SK-N-SH treated with all-trans-retinoic acid at 6 μM for 48 hours (cell line): Measurements from ENCODE around the gene PAPPA2.
A peak's percentile ranks its signal among the peaks of the same experiment; 100 is the strongest.

ENCODE experiments used
- ATAC-seq: fragments of 200-7000 bp; cut with Tn5 transposase; 3 replicates; pipeline ENCODE4 v1.9.1; 2020; ENCODE audit warnings: mild to moderate bottlenecking, moderate library complexity
- ARNTL ChIP-seq: fragments of 450-650 bp; formaldehyde crosslinking; IDR thresholded peaks from 2 replicates; pipeline ENCODE4 v1.5.0; 2020; ENCODE audit warnings: low read depth, mild to moderate bottlenecking, moderate library complexity, borderline replicate concordance
- BACH2 ChIP-seq: fragments of 250-450 bp; sonication (Bioruptor Pico); IDR thresholded peaks from 2 replicates; pipeline ENCODE4 v1.9.0; 2021; ENCODE audit warnings: mild to moderate bottlenecking, borderline replicate concordance
- ESRRG ChIP-seq: fragments of 250-450 bp; sonication (Bioruptor Pico); IDR thresholded peaks from 2 replicates; pipeline ENCODE4 v1.6.1; 2021; ENCODE audit warnings: mild to moderate bottlenecking
- GLIS3 ChIP-seq: fragments of 250-450 bp; sonication (Bioruptor Pico); IDR thresholded peaks from 2 replicates; pipeline ENCODE4 v1.5.0; 2020; ENCODE audit warnings: mild to moderate bottlenecking, moderate library complexity
- ISL1 ChIP-seq: fragments of 250-450 bp; sonication (Bioruptor Pico); IDR thresholded peaks from 2 replicates; pipeline ENCODE4 v2.1.2; 2022; ENCODE audit warnings: mild to moderate bottlenecking, moderate library complexity
- PPARA ChIP-seq: fragments of 250-450 bp; sonication (Bioruptor Pico); IDR thresholded peaks from 2 replicates; pipeline ENCODE4 v1.5.0; 2020; ENCODE audit warnings: mild to moderate bottlenecking, borderline replicate concordance
- RARB ChIP-seq: fragments of 250-450 bp; sonication (Bioruptor Pico); IDR thresholded peaks from 2 replicates; pipeline ENCODE4 v1.8.0; 2021; ENCODE audit warnings: mild to moderate bottlenecking, moderate library complexity
- SNAI2 ChIP-seq: fragments of 250-450 bp; sonication (Bioruptor Pico); IDR thresholded peaks from 2 replicates; pipeline ENCODE4 v1.5.0; 2020; ENCODE audit warnings: mild to moderate bottlenecking, moderate library complexity
- TCF4 ChIP-seq: fragments of 250-450 bp; sonication (Bioruptor Pico); IDR thresholded peaks from 2 replicates; pipeline ENCODE4 v1.8.0; 2021; ENCODE audit warnings: mild to moderate bottlenecking, moderate library complexity, borderline replicate concordance
- TOX ChIP-seq: fragments of 250-450 bp; sonication (Bioruptor Pico); IDR thresholded peaks from 2 replicates; pipeline ENCODE4 v1.8.0; 2021; ENCODE audit warnings: mild to moderate bottlenecking, moderate library complexity, borderline replicate concordance
- ZFP3 ChIP-seq: fragments of 250-450 bp; sonication (Bioruptor Pico); IDR thresholded peaks from 2 replicates; pipeline ENCODE4 v1.5.0; 2020; ENCODE audit warnings: mild to moderate bottlenecking, moderate library complexity
- ZFP30 ChIP-seq: fragments of 450-650 bp; formaldehyde crosslinking; IDR thresholded peaks from 2 replicates; pipeline ENCODE4 v1.5.0; 2022; ENCODE audit warnings: mild to moderate bottlenecking, moderate library complexity
- ZNF70 ChIP-seq: fragments of 450-650 bp; formaldehyde crosslinking; IDR thresholded peaks from 2 replicates; pipeline ENCODE4 v1.5.0; 2020; ENCODE audit warnings: mild to moderate bottlenecking, moderate library complexity
- TF ChIP-seq, protein P1 (sequence below): fragments of 250-450 bp; sonication (Bioruptor Pico); IDR thresholded peaks from 2 replicates; pipeline ENCODE4 v1.8.0; 2021; ENCODE audit warnings: low read depth, mild to moderate bottlenecking, moderate library complexity, borderline replicate concordance
- TF ChIP-seq, protein P2 (sequence below): fragments of 250-450 bp; sonication (Bioruptor Pico); IDR thresholded peaks from 2 replicates; pipeline ENCODE4 v1.5.1; 2021; ENCODE audit warnings: mild to moderate bottlenecking, moderate library complexity
- TF ChIP-seq, protein P3 (sequence below): fragments of 250-450 bp; sonication (Bioruptor Pico); IDR thresholded peaks from 2 replicates; pipeline ENCODE4 v1.5.1; 2020; ENCODE audit warnings: low read depth, mild to moderate bottlenecking, moderate library complexity

Gene PAPPA2

DNA sequence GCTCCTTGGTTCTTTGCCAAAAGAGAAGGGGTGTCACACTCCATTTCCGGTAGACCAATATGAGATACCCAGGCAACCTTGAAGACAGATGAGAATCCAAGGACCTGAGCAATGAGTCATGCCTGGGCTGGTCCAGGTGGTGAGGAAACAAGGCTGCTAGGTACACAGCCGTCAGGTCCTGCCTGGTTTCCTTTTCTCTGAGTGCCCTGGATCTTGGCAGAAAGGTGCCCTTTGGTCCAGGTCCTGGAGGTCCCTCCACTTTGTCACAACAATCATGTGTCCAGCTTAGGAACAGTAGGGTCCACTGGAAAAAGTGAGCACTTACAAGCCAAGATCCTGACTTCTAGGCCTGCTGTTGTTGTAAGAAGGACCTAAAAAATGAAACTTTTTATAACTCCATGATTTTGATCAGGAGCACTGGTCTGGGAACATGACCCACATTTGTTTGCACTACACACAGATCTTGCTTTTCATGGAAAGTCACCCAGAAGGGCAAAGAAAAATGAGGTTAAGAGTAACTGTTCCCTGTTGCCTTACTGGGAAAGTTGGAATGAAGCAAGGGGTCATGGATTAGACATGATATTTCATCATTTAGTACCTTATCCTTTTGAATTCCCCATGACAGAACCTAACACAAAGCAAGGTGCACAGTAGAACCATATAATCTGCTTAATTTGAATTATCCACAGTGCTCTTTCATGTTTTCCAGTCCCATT, 94.7 kb downstream of the PAPPA2 start:
- ATAC-seq = no peak
- TF ChIP-seq SNAI2 (CRISPR knock-in tag) (no peak), ARNTL (CRISPR knock-in tag) (no peak), ZFP3 (CRISPR knock-in tag) (no peak), BACH2 (no peak), ZNF70 (CRISPR knock-in tag) (no peak), GLIS3 (no peak)
- TF ChIP-seq, protein P1, sequence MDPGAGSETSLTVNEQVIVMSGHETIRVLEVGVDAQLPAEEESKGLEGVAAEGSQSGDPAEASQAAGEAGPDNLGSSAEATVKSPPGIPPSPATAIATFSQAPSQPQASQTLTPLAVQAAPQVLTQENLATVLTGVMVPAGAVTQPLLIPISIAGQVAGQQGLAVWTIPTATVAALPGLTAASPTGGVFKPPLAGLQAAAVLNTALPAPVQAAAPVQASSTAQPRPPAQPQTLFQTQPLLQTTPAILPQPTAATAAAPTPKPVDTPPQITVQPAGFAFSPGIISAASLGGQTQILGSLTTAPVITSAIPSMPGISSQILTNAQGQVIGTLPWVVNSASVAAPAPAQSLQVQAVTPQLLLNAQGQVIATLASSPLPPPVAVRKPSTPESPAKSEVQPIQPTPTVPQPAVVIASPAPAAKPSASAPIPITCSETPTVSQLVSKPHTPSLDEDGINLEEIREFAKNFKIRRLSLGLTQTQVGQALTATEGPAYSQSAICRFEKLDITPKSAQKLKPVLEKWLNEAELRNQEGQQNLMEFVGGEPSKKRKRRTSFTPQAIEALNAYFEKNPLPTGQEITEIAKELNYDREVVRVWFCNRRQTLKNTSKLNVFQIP (CRISPR knock-in tag) = no peak
- TF ChIP-seq, protein P2, sequence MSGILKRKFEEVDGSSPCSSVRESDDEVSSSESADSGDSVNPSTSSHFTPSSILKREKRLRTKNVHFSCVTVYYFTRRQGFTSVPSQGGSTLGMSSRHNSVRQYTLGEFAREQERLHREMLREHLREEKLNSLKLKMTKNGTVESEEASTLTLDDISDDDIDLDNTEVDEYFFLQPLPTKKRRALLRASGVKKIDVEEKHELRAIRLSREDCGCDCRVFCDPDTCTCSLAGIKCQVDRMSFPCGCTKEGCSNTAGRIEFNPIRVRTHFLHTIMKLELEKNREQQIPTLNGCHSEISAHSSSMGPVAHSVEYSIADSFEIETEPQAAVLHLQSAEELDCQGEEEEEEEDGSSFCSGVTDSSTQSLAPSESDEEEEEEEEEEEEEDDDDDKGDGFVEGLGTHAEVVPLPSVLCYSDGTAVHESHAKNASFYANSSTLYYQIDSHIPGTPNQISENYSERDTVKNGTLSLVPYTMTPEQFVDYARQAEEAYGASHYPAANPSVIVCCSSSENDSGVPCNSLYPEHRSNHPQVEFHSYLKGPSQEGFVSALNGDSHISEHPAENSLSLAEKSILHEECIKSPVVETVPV (CRISPR knock-in tag) = no peak
- TF ChIP-seq, all 23 proteins: peak for 0

DNA sequence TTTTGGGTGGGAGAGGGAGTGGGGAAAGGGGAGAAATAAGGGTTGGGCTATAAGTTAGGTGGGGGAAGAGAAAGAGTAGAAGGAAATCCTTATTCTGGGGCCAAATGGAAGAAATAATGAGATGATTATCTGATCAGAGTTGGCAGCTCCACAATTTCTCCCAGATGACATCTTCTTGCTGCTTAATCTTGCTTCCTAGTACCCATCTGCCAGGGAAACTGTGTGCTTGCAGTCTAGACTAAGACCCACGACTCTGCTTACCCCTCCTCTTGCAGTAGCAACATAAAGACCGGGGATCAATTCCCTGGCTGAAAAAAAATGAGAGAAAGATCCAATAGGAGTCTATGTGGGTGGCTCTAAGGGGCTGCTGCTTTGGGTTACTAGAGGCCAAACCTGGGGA, 95.6 kb downstream of the PAPPA2 start:
- no peak for ATAC-seq
- TF ChIP-seq, protein P2 (CRISPR knock-in tag) = no peak
- TF ChIP-seq SNAI2 (CRISPR knock-in tag) (no peak), TOX (no peak), ARNTL (CRISPR knock-in tag) (no peak), PPARA (CRISPR knock-in tag) (no peak), ZNF70 (CRISPR knock-in tag) (no peak)
- TF ChIP-seq, protein P1 (CRISPR knock-in tag) = no peak
- TF ChIP-seq, all 23 proteins: peak for 0

DNA sequence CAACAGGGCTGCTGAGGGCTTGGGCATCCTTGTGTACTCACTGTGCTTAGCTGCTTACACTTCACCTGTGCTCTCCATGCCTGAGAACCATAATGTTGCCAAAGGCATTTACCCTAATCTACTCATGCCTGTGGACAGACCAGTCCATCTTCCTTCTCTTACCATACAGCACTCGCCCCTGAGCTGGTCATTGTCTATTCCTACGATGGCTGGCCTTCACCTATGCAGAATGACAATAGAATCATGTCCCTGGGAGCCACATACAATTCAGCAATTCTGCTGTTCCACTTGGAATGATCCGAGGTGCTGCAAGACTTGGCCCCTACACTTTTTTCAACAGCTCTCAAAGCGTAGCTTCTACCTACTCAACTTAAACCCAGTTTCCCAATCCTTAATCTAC, 96.5 kb downstream of the PAPPA2 start:
- ATAC-seq = no peak
- TF ChIP-seq ZFP3 (CRISPR knock-in tag) (no peak), ARNTL (CRISPR knock-in tag) (no peak), RARB (CRISPR knock-in tag) (no peak), ZNF70 (CRISPR knock-in tag) (no peak), ESRRG (no peak), BACH2 (no peak), GLIS3 (no peak), TOX (no peak), ZFP30 (no peak), TCF4 (CRISPR knock-in tag) (no peak), ISL1 (no peak)
- TF ChIP-seq, protein P1 (CRISPR knock-in tag) = no peak
- TF ChIP-seq, protein P3, sequence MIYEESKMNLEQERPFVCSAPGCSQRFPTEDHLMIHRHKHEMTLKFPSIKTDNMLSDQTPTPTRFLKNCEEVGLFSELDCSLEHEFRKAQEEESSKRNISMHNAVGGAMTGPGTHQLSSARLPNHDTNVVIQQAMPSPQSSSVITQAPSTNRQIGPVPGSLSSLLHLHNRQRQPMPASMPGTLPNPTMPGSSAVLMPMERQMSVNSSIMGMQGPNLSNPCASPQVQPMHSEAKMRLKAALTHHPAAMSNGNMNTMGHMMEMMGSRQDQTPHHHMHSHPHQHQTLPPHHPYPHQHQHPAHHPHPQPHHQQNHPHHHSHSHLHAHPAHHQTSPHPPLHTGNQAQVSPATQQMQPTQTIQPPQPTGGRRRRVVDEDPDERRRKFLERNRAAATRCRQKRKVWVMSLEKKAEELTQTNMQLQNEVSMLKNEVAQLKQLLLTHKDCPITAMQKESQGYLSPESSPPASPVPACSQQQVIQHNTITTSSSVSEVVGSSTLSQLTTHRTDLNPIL (CRISPR knock-in tag) = no peak

DNA sequence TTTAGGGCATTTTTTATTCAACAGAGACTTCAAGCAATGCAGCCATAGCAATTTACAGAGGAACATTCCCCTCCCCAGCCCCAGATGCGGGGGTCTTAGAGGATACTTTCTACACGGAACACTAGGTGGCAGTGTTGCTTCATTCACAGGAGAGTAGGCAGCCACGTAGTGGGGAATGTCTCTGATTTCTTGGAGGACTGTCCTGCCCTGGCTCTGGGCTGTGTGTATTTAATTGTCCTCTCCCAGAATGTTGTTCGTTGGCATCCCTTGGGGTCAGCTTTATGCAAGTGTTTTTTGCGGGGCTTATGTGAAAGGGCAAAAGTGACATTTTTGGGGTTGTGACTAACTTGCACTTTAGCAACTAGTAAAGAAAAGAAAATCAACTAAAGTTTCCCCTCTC, 96.9 kb downstream of the PAPPA2 start:
- ATAC-seq = peak; percentile 82
- TF ChIP-seq, protein P2 (CRISPR knock-in tag) = no peak
- TF ChIP-seq ESRRG = no peak
